ENCODE measurements around the gene ATPAF1. TPM values are rescaled to one million over a fixed set of nuclear protein-coding genes. Genes with fewer than 3 reads are reported as not detected.

The ATPAF1 gene
- total and polyA plus RNA-seq, 10 of the 15 experiments (the other 5 are each of a cell fraction or from before 2014, with no cell fraction given) = 15.2 to 93.5 (median 48.4) TPM

DNA sequence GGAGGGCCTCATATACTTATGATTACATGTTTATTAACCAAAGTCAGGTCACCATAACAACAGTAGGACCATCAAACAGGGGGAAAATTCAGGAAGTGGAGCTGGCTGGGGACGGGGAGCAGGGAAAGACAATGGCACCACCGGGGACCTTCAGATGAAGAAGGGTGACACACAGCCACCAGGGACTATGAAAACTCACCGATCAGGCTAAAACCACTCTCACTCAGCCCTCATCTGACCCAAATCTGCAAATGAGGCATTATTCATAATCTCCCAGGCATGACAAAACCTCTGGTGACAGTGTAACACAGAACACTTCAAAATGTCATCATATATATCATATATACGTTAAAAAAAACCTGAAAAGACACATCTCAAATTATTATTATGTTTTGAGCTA is 75.3 kb downstream of the ATPAF1 start:
- Histone ChIP-seq H4K20me1 (ENCODE audit: control insufficient read depth, insufficient read depth) (no peaks in the 10 kb centered on the region), H3K4me2 (ENCODE audit: control insufficient read depth, insufficient read depth) (no peak overlapping the region), H3K36me3 (ENCODE audit: control insufficient read depth in 2 of 2, insufficient read depth in 2 of 2, low read length in 1 of 2) (peaks cover 3 to 15% of the 10 kb centered on the region in 2 experiments; a peak in 3 of 4 replicates), H3K9ac (ENCODE audit: control insufficient read depth, insufficient read depth, low read length) (no peak overlapping the region), H3K27me3 (replicated peaks in 1 of 2; ENCODE audit: control insufficient read depth in 2 of 2, insufficient read depth in 2 of 2, low read length in 1 of 2) (no peaks in the 10 kb centered on the region), H3K79me2 (ENCODE audit: control insufficient read depth, insufficient read depth, low read length) (no peaks in the 10 kb centered on the region), H2AFZ (ENCODE audit: control insufficient read depth, low read depth, low read length) (no peak overlapping the region), H3K9me3 (replicated peaks; ENCODE audit: control insufficient read depth, insufficient read depth, low read length) (no peaks in the 10 kb centered on the region; the same call in 2 of the 3 replicates), H3K4me3 (no peak overlapping the region), H3K4me1 (ENCODE audit: control insufficient read depth, insufficient read depth, low read length) (0 out of 2 replicates have a peak, but pooled peaks cover 3% of the 10 kb centered on the region), H3K27ac (ENCODE audit: control insufficient read depth, insufficient read depth) (no peak overlapping the region)
- intact Hi-C loops (cut with micrococcal nuclease; ENCODE audit: unreplicated experiment) = no loop called here
- SMC1A ChIA-PET (ENCODE audit: uncharacterized antibody, unreplicated experiment) = no interaction called here
- POLR2A ChIA-PET = no interaction called here
- FAIRE-seq (no peak), ATAC-seq (no peak), DNase-seq (ENCODE audit: low read depth, low spot score) (no peak)
- in situ Hi-C loops (cut with MboI) = no loop called here
- RAD21 ChIA-PET (ENCODE audit: unreplicated experiment) = no interaction called here
- TF ChIP-seq RUNX3 (IDR thresholded peaks at IDR 0.05; ENCODE audit: low read length) = no peak
- TF ChIP-seq MLLT1 (IDR thresholded peaks at IDR 0.05) = no peak
- TF ChIP-seq ZNF207 (IDR thresholded peaks at IDR 0.05; ENCODE audit: borderline replicate concordance) = no peak
- TF ChIP-seq, protein P1, sequence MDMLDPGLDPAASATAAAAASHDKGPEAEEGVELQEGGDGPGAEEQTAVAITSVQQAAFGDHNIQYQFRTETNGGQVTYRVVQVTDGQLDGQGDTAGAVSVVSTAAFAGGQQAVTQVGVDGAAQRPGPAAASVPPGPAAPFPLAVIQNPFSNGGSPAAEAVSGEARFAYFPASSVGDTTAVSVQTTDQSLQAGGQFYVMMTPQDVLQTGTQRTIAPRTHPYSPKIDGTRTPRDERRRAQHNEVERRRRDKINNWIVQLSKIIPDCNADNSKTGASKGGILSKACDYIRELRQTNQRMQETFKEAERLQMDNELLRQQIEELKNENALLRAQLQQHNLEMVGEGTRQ (IDR thresholded peaks at IDR 0.05; ENCODE audit: borderline replicate concordance, low read depth, low read length) = no peak
- no peak for TF ChIP-seq EP300 (IDR thresholded peaks at IDR 0.05; ENCODE audit: borderline replicate concordance in 1 of 2, control insufficient read depth in 1 of 2, low read depth in 2 of 2, low read length in 2 of 2)
- no peak for TF ChIP-seq YBX1 (IDR thresholded peaks at IDR 0.05)
- BruUV-seq (replicated peaks) = no TSS peak
- CTCF ChIA-PET = no interaction called here
- WGBS (ENCODE audit: insufficient coverage, insufficient replicate concordance, low lambda C conversion rate, missing lambda C conversion rate) = 74% methylated on average over 4 of the region's 4 CpGs
